ENCODE data around the gene RUNX2.

GRCh38 chr6:45426251-45426650 is 98.1 kb downstream of the RUNX2 start:
- TF ChIP-seq, protein P1, sequence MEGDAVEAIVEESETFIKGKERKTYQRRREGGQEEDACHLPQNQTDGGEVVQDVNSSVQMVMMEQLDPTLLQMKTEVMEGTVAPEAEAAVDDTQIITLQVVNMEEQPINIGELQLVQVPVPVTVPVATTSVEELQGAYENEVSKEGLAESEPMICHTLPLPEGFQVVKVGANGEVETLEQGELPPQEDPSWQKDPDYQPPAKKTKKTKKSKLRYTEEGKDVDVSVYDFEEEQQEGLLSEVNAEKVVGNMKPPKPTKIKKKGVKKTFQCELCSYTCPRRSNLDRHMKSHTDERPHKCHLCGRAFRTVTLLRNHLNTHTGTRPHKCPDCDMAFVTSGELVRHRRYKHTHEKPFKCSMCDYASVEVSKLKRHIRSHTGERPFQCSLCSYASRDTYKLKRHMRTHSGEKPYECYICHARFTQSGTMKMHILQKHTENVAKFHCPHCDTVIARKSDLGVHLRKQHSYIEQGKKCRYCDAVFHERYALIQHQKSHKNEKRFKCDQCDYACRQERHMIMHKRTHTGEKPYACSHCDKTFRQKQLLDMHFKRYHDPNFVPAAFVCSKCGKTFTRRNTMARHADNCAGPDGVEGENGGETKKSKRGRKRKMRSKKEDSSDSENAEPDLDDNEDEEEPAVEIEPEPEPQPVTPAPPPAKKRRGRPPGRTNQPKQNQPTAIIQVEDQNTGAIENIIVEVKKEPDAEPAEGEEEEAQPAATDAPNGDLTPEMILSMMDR (conservative IDR thresholded peaks at IDR 0.05; ENCODE audit: low read length) = no peak
- TF ChIP-seq EZH2phosphoT487 (IDR thresholded peaks at IDR 0.05; ENCODE audit: borderline replicate concordance, low read depth, low read length) = no peak

Data from OCI-LY7 (cell line).